NCI-H2196 (cell line): ENCODE data around the gene GCA.

ENCODE experiments used
- DNase-seq: peaks from one replicate; lab custom pipeline; 2025; ENCODE audit not compliant: unreplicated experiment; lab: John Stamatoyannopoulos, UW

GCA gene

DNA sequence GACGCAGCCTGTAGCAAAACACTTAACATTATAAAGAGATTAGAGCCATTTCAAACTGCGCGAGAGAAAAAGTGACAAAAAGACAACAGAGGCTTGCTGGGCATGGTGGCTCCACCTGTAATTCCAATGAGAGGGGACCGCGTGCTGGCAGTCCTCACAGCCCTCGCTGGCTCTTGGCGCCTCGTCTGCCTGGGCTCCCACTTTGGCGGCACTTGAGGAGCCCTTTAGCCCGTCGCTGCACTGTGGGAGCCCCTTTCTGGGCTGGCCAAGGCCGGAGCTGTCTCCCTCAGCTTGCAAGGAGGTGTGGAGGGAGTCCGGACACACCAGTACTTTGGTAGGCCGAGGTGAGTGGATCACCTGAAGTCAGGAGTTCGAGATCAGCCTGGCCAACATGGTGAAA is 16.1 kb upstream of the GCA start:
- DNase-seq: no peak

- DNase-seq: no peak
These were observed 15.3 kb upstream of the GCA start for GRCh38 chr2:162328424-162329157.

DNA sequence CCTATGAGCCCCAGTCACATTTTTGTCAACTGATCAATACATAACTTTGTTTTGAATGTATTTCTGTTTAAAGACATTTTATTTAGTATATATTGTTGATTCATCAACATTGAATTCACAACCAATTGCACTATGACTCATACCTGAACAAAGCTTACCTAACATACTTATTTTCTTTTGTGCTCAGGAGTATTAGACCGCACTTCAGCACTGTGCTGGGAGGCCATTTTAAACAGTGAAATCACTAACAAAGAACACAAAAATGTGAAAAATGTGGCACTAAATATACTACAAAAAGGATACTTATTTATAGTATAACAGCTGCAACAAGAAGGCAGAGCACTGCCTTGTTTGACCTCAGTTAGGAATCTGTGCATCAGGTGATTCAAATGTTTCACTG is 13.1 kb upstream of the GCA start:
- DNase-seq: no peak

- DNase-seq: peak; percentile 24
These were observed 10.0 kb upstream of the GCA start for GRCh38 chr2:162333968-162334367.

GRCh38 chr2:162337868-162338267 is 6.1 kb upstream of the GCA start:
- DNase-seq: no peak

GRCh38 chr2:162340822-162341221 is 3.1 kb upstream of the GCA start:
- DNase-seq: no peak

DNA sequence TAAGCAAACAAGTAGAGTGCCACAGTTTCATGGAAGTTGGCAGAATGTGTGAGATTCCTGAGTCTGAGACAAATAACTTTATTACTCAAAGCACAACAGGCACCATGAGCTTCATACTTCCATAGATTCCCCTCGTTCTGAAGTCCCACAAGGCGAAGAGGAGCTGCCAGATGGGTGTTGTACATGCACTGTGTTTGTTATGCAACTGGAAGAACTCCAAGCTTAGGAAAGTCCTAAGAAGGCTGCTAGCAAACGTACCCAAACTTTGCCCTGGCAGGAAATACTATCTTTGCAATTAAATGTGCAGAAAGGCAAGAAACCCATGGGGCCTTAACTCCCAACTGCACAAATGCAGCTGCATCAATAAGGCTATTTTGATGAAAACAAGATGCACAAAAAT is 1.6 kb upstream of the GCA start:
- no peak for DNase-seq

GRCh38 chr2:162342841-162343240 is 1.1 kb upstream of the GCA start:
- no peak for DNase-seq

GRCh38 chr2:162343492-162343823 is 474 bp upstream of the GCA start:
- DNase-seq: no peak

DNA sequence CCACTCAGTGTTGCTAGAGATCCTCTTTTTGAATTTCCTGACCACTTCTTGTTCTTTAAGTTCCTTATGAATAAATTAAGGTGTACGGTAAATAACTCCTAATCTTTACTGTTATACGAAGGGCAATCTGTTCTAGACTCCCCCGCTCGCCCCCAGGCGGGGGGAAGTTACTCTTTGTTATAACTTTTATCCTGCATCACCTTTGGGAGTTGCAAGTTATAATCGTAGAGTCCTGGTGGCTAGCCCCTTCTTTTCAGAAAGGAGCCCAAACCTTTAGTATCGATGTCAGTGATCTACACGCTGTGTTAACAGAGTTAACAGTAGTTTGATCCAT is 652 bp downstream of the GCA start:
- no peak for DNase-seq

DNA sequence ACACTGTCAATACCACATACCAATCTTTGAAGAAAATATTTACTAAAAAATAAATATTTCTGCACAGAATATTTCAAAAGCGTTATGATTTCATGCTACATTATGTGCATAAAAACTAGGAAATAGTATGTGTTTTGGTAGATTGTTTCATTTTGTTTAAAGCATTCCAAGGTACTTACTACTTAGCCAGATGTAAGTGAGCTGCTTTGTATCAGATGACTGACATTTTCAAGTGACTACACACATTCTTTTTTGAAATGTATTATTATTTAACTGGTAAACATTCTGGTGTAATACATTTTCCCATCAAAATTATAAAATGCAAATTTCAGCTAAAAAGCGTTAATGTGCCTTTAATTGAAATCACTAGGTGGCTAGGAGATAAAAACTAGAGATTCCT is 21.5 kb downstream of the GCA start:
- no peak for DNase-seq

GRCh38 chr2:162368494-162368893 is 24.6 kb downstream of the GCA start:
- DNase-seq: no peak

DNA sequence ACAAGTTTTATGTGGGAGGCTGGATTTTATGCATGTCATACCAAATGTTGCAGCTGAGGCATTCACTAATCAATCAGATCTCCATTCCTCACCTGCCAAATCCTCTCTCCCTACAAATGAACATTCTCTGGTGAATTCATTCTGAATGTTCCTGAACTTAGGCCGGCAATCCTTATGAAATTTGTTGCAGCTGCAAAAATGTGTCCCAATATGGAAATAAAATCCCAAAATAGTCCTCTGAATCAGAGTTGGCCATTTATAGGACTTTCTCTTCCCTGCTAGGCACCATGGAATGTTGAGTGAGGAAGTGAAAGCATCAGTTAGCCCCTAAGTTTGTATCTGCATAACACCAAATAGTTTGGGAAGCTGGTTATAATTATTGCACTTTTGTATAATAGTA is 25.6 kb downstream of the GCA start:
- no peak for DNase-seq

DNA sequence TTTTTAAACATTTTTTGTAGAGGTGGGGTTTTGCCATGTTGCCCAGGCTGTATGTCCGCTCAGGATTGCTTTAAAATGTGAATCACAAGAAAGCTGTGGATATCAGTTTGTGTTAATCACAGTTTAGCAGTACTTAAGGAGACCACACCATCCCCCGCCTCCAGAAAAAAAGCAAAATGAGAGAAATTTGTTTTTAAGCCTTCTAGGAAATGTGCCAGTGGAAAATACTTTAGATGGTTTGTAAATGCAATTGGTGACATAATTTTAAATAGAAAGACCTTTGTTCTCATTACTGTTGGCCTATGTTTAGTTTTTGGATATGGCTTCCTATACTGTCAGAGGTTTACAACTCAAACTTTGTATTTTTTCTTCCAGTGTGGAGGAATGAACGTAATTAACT is 27.0 kb downstream of the GCA start:
- DNase-seq: no peak

DNA sequence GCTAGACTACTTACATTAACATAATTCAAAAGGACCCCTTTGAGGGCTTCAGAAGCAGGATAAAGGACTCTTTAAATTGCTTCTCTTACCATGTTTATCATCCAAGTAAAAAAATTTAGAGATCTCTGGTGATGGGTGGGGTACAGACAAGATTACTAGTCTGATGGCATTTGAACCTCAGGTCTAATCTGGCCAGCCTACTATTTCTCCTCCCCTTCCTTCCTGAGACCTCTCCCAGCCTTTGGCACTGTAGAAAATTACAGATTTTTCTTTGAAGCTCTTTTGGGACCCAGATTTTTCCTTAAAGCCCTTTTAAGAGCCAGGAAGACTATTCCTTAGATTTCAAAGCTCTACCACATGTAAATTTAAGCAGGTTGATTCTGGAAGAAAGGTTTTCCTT is 28.9 kb downstream of the GCA start:
- no peak for DNase-seq

DNA sequence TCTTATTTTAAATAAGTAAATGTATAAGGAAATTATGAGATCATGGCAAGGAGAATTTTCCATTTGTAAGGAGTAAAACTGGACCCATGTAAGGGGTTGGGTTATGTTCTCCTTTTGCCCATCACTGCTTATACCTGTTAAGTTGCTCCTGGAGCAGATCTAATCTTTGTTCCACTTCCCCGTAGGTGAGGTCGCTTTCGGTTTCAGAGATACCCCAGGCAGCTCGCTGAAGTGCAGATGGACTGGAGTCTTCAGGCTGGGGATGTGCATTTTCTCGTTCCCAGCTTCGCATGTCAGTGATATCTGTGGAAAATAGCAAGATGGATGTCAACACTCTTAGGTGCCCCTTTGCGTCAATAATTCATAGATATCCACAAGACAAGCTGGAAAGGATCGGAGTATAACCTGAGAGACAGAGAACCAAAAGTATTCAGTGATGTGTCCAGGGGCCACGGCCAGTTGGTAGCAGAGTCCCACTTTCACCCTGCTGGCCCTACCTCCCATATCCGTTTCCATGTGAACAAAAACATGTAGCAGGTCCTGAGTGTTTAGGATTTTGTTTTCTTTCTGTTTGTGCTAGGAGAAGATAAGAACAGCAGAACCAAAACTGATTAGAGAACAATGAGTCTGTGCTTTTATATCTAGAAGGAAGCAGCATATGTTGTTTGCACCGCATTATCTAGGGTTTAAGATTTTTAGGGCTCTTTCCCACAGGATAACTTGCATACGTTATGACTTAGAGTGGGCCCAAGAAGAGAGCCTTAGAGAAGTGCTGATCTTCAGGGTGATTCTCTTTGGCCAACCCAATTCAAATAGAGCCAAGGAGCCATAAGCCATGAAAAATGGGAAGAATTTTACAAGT is 36.0 kb downstream of the GCA start:
- DNase-seq: no peak

- no peak for DNase-seq
These were observed 37.9 kb downstream of the GCA start for GRCh38 chr2:162381851-162382250.

DNA sequence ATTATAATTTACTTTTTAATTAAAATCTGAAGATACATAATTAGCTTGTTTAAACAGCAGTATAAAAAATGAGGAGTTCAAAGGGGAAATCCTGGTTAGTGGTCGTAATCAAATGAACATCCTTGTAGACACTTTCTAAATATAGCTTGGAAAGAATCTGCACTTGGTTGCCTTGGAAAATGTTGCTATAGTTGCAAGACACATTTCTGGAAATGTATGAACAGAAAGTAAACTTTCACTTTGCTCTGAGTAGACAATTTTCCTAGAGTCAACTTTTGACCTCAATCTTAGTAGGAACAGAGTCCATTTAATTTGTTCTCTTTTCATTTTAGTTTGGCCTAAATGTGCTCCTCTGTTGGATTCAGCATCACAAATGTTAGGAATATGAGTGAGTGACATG is 38.3 kb downstream of the GCA start:
- DNase-seq: peak; percentile 9

DNA sequence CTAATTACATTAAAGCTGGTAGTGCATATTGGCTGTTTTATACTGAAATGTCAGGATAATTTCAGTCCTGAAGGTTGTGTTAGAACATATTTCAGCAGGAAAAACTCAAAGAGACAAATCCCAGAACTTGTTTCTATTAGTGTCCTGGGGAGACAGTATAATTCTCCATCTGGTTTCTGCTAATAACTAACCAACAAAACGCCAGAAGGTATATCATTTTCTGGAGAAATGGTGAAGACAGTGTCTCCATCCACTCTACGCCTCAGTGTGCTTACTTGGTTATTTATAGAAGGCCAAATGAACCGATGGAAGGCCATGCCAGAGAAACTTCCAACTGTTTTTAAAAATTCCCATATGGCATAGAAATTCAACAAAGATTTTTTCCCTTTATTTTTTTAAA is 41.6 kb downstream of the GCA start:
- DNase-seq: no peak

- no peak for DNase-seq
These were observed 46.9 kb downstream of the GCA start for GRCh38 chr2:162390801-162391200.

- DNase-seq: no peak
These were observed 56.4 kb downstream of the GCA start for GRCh38 chr2:162400336-162400735.

GRCh38 chr2:162401871-162402270 is 57.9 kb downstream of the GCA start:
- no peak for DNase-seq

- peak; percentile 7 for DNase-seq
These were observed 60.0 kb downstream of the GCA start for GRCh38 chr2:162403884-162404283.
